ENCODE results near the gene GET4. TPM values are rescaled to one million over a fixed set of nuclear protein-coding genes. Genes with fewer than 3 reads are reported as not detected.

The GET4 gene
- polyA plus RNA-seq, 2 donors, result 43.2 to 44.5 TPM

GRCh38 chr7:896346-897075, 20.2 kb downstream of the GET4 start:
- Histone ChIP-seq H3K4me1 (ENCODE audit: control insufficient read depth in 2 of 2, insufficient read depth in 2 of 2, low read length in 1 of 2) (peaks cover 7 to 16% of the 10 kb centered on the region in 2 donors), H3K9me3 (ENCODE audit: control insufficient read depth in 2 of 2, insufficient read depth in 1 of 2, low read depth in 1 of 2, low read length in 1 of 2) (peaks cover 0 to 11% of the 10 kb centered on the region in 2 donors), H3K4me3 (ENCODE audit: low read depth in 1 of 2, low read length in 2 of 2) (no peak overlapping the region), H3K27me3 (ENCODE audit: control insufficient read depth in 1 of 2, insufficient read depth in 2 of 2, low read length in 2 of 2) (no peaks in the 10 kb centered on the region), H3K36me3 (ENCODE audit: control insufficient read depth in 2 of 2, insufficient read depth in 2 of 2, low read length in 1 of 2) (peaks cover 4 to 69% of the 10 kb centered on the region in 2 donors), H3K27ac (ENCODE audit: low read depth in 2 of 2, low read length in 1 of 2) (no peak overlapping the region)
- 91 to 92% methylated on average over 42 of the region's 42 CpGs for WGBS, 2 donors

GRCh38 chr7:897086-897485, 20.7 kb downstream of the GET4 start:
- Histone ChIP-seq H3K9me3 (ENCODE audit: control insufficient read depth in 2 of 2, insufficient read depth in 1 of 2, low read depth in 1 of 2, low read length in 1 of 2) (peaks cover 0 to 10% of the 10 kb centered on the region in 2 donors), H3K27ac (ENCODE audit: low read depth in 2 of 2, low read length in 1 of 2) (no peak overlapping the region), H3K4me1 (ENCODE audit: control insufficient read depth in 2 of 2, insufficient read depth in 2 of 2, low read length in 1 of 2) (peaks cover 8 to 18% of the 10 kb centered on the region in 2 donors), H3K27me3 (ENCODE audit: control insufficient read depth in 1 of 2, insufficient read depth in 2 of 2, low read length in 2 of 2) (no peaks in the 10 kb centered on the region), H3K36me3 (ENCODE audit: control insufficient read depth in 2 of 2, insufficient read depth in 2 of 2, low read length in 1 of 2) (peaks cover 4 to 63% of the 10 kb centered on the region in 2 donors), H3K4me3 (ENCODE audit: low read depth in 1 of 2, low read length in 2 of 2) (no peak overlapping the region)
- WGBS, 2 donors, result 79 to 86% methylated on average over 14 of the region's 14 CpGs

- H3K36me3 ChIP-seq (ENCODE audit: control insufficient read depth in 2 of 2, insufficient read depth in 2 of 2, low read length in 1 of 2), result peaks cover 4 to 55% of the 10 kb centered on the region in 2 donors
- no peak overlapping the region for H3K4me3 ChIP-seq (ENCODE audit: low read depth in 1 of 2, low read length in 2 of 2)
- H3K27me3 ChIP-seq (ENCODE audit: control insufficient read depth in 1 of 2, insufficient read depth in 2 of 2, low read length in 2 of 2), result no peaks in the 10 kb centered on the region
- H3K4me1 ChIP-seq (ENCODE audit: control insufficient read depth in 2 of 2, insufficient read depth in 2 of 2, low read length in 1 of 2), result peaks cover 8 to 11% of the 10 kb centered on the region in 2 donors
- H3K9me3 ChIP-seq (ENCODE audit: control insufficient read depth in 2 of 2, insufficient read depth in 1 of 2, low read depth in 1 of 2, low read length in 1 of 2), result peaks cover 0 to 8% of the 10 kb centered on the region in 2 donors
- H3K27ac ChIP-seq (ENCODE audit: low read depth in 2 of 2, low read length in 1 of 2), result no peak overlapping the region
- 63 to 76% methylated on average over 26 to 27 of the region's 27 CpGs for WGBS, 2 donors
These were observed 21.5 kb downstream of the GET4 start for GRCh38 chr7:897771-898376.

GRCh38 chr7:898460-898854, 22.1 kb downstream of the GET4 start:
- Histone ChIP-seq H3K4me1 (ENCODE audit: control insufficient read depth in 2 of 2, insufficient read depth in 2 of 2, low read length in 1 of 2) (peaks cover 8 to 9% of the 10 kb centered on the region in 2 donors), H3K9me3 (ENCODE audit: control insufficient read depth in 2 of 2, insufficient read depth in 1 of 2, low read depth in 1 of 2, low read length in 1 of 2) (peaks cover 0 to 3% of the 10 kb centered on the region in 2 donors), H3K4me3 (ENCODE audit: low read depth in 1 of 2, low read length in 2 of 2) (no peak overlapping the region), H3K27ac (ENCODE audit: low read depth in 2 of 2, low read length in 1 of 2) (no peak overlapping the region), H3K36me3 (ENCODE audit: control insufficient read depth in 2 of 2, insufficient read depth in 2 of 2, low read length in 1 of 2) (peaks cover 4 to 49% of the 10 kb centered on the region in 2 donors), H3K27me3 (ENCODE audit: control insufficient read depth in 1 of 2, insufficient read depth in 2 of 2, low read length in 2 of 2) (no peaks in the 10 kb centered on the region)
- 82% methylated on average over 17 to 18 of the region's 18 CpGs for WGBS, 2 donors

- H3K36me3 ChIP-seq (ENCODE audit: control insufficient read depth in 2 of 2, insufficient read depth in 2 of 2, low read length in 1 of 2), result peaks cover 0 to 47% of the 10 kb centered on the region in 2 donors
These were observed 22.7 kb downstream of the GET4 start for GRCh38 chr7:898855-899681.

GRCh38 chr7:899806-900205, 23.5 kb downstream of the GET4 start:
- 89 to 94% methylated on average over 16 of the region's 16 CpGs for WGBS, 2 donors
- peaks cover 0 to 41% of the 10 kb centered on the region in 2 donors for H3K36me3 ChIP-seq (ENCODE audit: control insufficient read depth in 2 of 2, insufficient read depth in 2 of 2, low read length in 1 of 2)

More at GRCh38 chr7:898855-899681, 22.7 kb downstream of the GET4 start:
- Histone ChIP-seq H3K4me3 (ENCODE audit: low read depth in 1 of 2, low read length in 2 of 2) (no peak overlapping the region), H3K27ac (ENCODE audit: low read depth in 2 of 2, low read length in 1 of 2) (no peak overlapping the region), H3K4me1 (ENCODE audit: control insufficient read depth in 2 of 2, insufficient read depth in 2 of 2, low read length in 1 of 2) (peaks cover 8 to 9% of the 10 kb centered on the region in 2 donors), H3K9me3 (ENCODE audit: control insufficient read depth in 2 of 2, insufficient read depth in 1 of 2, low read depth in 1 of 2, low read length in 1 of 2) (peaks cover 0 to 3% of the 10 kb centered on the region in 2 donors), H3K27me3 (ENCODE audit: control insufficient read depth in 1 of 2, insufficient read depth in 2 of 2, low read length in 2 of 2) (no peaks in the 10 kb centered on the region)
- 83 to 87% methylated on average over 52 to 54 of the region's 54 CpGs for WGBS, 2 donors

GRCh38 chr7:900331-901040, 24.1 kb downstream of the GET4 start:
- no peak overlapping the region for H3K27ac ChIP-seq (ENCODE audit: low read depth in 2 of 2, low read length in 1 of 2)
- H3K4me3 ChIP-seq (ENCODE audit: low read depth in 1 of 2, low read length in 2 of 2), result no peak overlapping the region
- 77 to 83% methylated on average over 25 to 26 of the region's 26 CpGs for WGBS, 2 donors
- peaks cover 8 to 9% of the 10 kb centered on the region in 2 donors for H3K4me1 ChIP-seq (ENCODE audit: control insufficient read depth in 2 of 2, insufficient read depth in 2 of 2, low read length in 1 of 2)
- H3K27me3 ChIP-seq (ENCODE audit: control insufficient read depth in 1 of 2, insufficient read depth in 2 of 2, low read length in 2 of 2), result no peaks in the 10 kb centered on the region
- peaks cover 0 to under 1% of the 10 kb centered on the region in 2 donors for H3K9me3 ChIP-seq (ENCODE audit: control insufficient read depth in 2 of 2, insufficient read depth in 1 of 2, low read depth in 1 of 2, low read length in 1 of 2)
- peaks cover 0 to 35% of the 10 kb centered on the region in 2 donors for H3K36me3 ChIP-seq (ENCODE audit: control insufficient read depth in 2 of 2, insufficient read depth in 2 of 2, low read length in 1 of 2)

More at GRCh38 chr7:899806-900205, 23.5 kb downstream of the GET4 start:
- no peak overlapping the region for H3K4me3 ChIP-seq (ENCODE audit: low read depth in 1 of 2, low read length in 2 of 2)
- H3K4me1 ChIP-seq (ENCODE audit: control insufficient read depth in 2 of 2, insufficient read depth in 2 of 2, low read length in 1 of 2), result peaks cover 8 to 9% of the 10 kb centered on the region in 2 donors
- no peaks in the 10 kb centered on the region for H3K27me3 ChIP-seq (ENCODE audit: control insufficient read depth in 1 of 2, insufficient read depth in 2 of 2, low read length in 2 of 2)
- no peak overlapping the region for H3K27ac ChIP-seq (ENCODE audit: low read depth in 2 of 2, low read length in 1 of 2)
- H3K9me3 ChIP-seq (ENCODE audit: control insufficient read depth in 2 of 2, insufficient read depth in 1 of 2, low read depth in 1 of 2, low read length in 1 of 2), result peaks cover 0 to 3% of the 10 kb centered on the region in 2 donors

- peak overlapping the region in 1 of 2 donors; percentile 23 for H3K27ac ChIP-seq (ENCODE audit: low read depth in 2 of 2, low read length in 1 of 2)
- peaks cover 0 to 31% of the 10 kb centered on the region in 2 donors for H3K36me3 ChIP-seq (ENCODE audit: control insufficient read depth in 2 of 2, insufficient read depth in 2 of 2, low read length in 1 of 2)
- H3K4me3 ChIP-seq (ENCODE audit: low read depth in 1 of 2, low read length in 2 of 2), result no peak overlapping the region
- H3K9me3 ChIP-seq (ENCODE audit: control insufficient read depth in 2 of 2, insufficient read depth in 1 of 2, low read depth in 1 of 2, low read length in 1 of 2), result no peaks in the 10 kb centered on the region
- peaks cover 8 to 9% of the 10 kb centered on the region in 2 donors for H3K4me1 ChIP-seq (ENCODE audit: control insufficient read depth in 2 of 2, insufficient read depth in 2 of 2, low read length in 1 of 2)
- no peaks in the 10 kb centered on the region for H3K27me3 ChIP-seq (ENCODE audit: control insufficient read depth in 1 of 2, insufficient read depth in 2 of 2, low read length in 2 of 2)
- WGBS, 2 donors, result 55 to 75% methylated on average over 8 of the region's 8 CpGs
These were observed 24.7 kb downstream of the GET4 start for GRCh38 chr7:901041-901387.

Measured in esophagus (tissue), 2 donors.